PC-9 (cell line): ENCODE results near the gene PSMD12. TPM values are rescaled to one million over a fixed set of nuclear protein-coding genes. Genes with fewer than 3 reads are reported as not detected.

Experiments
- BruUV-seq: library from RNA; stranded (reverse); fragments of 400-500 nt; replicated peaks from 2 replicates; lab custom pipeline; 2021; lab: Mats Ljungman, UMichigan
- CTCF ChIA-PET: fragments of 300-600 bp; sonication (Branson Sonifier 250); formaldehyde crosslinking; loops from one replicate; lab custom pipeline; 2022; ENCODE audit warnings: antibody characterized with exemption; lab: Charles Lee
- POLR2A ChIA-PET: fragments of 300-600 bp; sonication (Branson Sonifier 250); formaldehyde crosslinking; loops from one replicate; lab custom pipeline; 2022; ENCODE audit warnings: antibody characterized with exemption; ENCODE audit not compliant: unreplicated experiment; lab: Charles Lee
- DNase-seq, 2 experiments: peaks; one replicate each; pipeline versions ENCODE4 v3.0.0 to v3.0.0-alpha.2; 2015 to 2022; ENCODE audit warnings: mixed read lengths in 1 of 2
- H2AFZ ChIP-seq: fragments of 200-600 bp; sonication (generic); 2 replicates; pipeline ENCODE4 v1.8.1; 2017; ENCODE audit warnings: antibody characterized with exemption
- H3F3A ChIP-seq: fragments of 200-600 bp; sonication (generic); 2 replicates; pipeline ENCODE4 v1.8.1; 2017; ENCODE audit warnings: antibody characterized with exemption, mild to moderate bottlenecking, low read depth; ENCODE audit not compliant: insufficient read depth
- H3K27ac ChIP-seq: fragments of 200-600 bp; sonication (generic); 2 replicates; pipeline ENCODE4 v1.6.1; 2016; ENCODE audit warnings: mixed run types
- H3K27me3 ChIP-seq: fragments of 200-600 bp; sonication (generic); 2 replicates; pipeline ENCODE4 v1.6.1; 2016; ENCODE audit warnings: low read depth, mixed run types; ENCODE audit not compliant: insufficient read depth
- H3K36me3 ChIP-seq: fragments of 200-600 bp; sonication (generic); 2 replicates; pipeline ENCODE4 v1.6.1; 2016; ENCODE audit warnings: low read depth, mixed run types
- H3K4me1 ChIP-seq: fragments of 200-600 bp; sonication (generic); replicated peaks from 2 replicates; pipeline ENCODE4 v1.6.1; 2016; ENCODE audit warnings: mixed run types; ENCODE audit not compliant: insufficient read depth
- H3K4me2 ChIP-seq: fragments of 200-600 bp; sonication (generic); 2 replicates; pipeline ENCODE4 v1.6.1; 2017; ENCODE audit warnings: mixed run types
- H3K4me3 ChIP-seq: fragments of 200-600 bp; sonication (generic); 2 replicates; pipeline ENCODE4 v1.6.1; 2016; ENCODE audit warnings: mixed run types
- H3K79me2 ChIP-seq: fragments of 200-600 bp; sonication (generic); 2 replicates; pipeline ENCODE4 v1.6.1; 2017; ENCODE audit warnings: low read depth, mixed run types
- H3K9me2 ChIP-seq: fragments of 200-600 bp; sonication (generic); 2 replicates; pipeline ENCODE4 v1.8.1; 2017; ENCODE audit warnings: mild to moderate bottlenecking; ENCODE audit not compliant: insufficient read depth
- H3K9me3 ChIP-seq: fragments of 200-600 bp; sonication (generic); 2 replicates; pipeline ENCODE4 v1.8.1; 2016; ENCODE audit warnings: low read depth; ENCODE audit not compliant: insufficient read depth
- H4K20me1 ChIP-seq: fragments of 200-600 bp; sonication (generic); 2 replicates; pipeline ENCODE4 v1.8.1; 2017; ENCODE audit not compliant: insufficient read depth
- EZH2 ChIP-seq: fragments of 200-600 bp; sonication (generic); IDR thresholded peaks from 2 replicates; pipeline ENCODE4 v1.8.0; 2017; ENCODE audit warnings: antibody characterized with exemption, low read depth
- intact Hi-C: fragments of 100-400 bp; cut with micrococcal nuclease; formaldehyde crosslinking; loops from one replicate; pipeline ENCODE4 v1.10.0; 2022; ENCODE audit not compliant: unreplicated experiment
- total RNA-seq: library from RNA; stranded (reverse); gene quantifications from 2 replicates; pipeline ENCODE4 v1.2.3, GENCODE V29; 2021
- TF ChIP-seq, protein P1 (sequence below): fragments of 200-600 bp; sonication (generic); conservative IDR thresholded peaks from 2 replicates; pipeline ENCODE4 v1.6.1; 2017; ENCODE audit warnings: mixed run types, antibody characterized with exemption, mild to moderate bottlenecking, moderate library complexity

Gene PSMD12
- total RNA-seq, 1 experiment from 2014 or later: 80.5 TPM

GRCh38 chr17:67362173-67362572 lies 4.2 kb downstream of the PSMD12 start:
- H3K4me1 ChIP-seq: peaks cover 24% of the 10 kb centered on the region
- H3K4me3 ChIP-seq: no peak overlapping the region
- H3K27ac ChIP-seq: no peak overlapping the region
- TF ChIP-seq EZH2: no peak
- TF ChIP-seq, protein P1, sequence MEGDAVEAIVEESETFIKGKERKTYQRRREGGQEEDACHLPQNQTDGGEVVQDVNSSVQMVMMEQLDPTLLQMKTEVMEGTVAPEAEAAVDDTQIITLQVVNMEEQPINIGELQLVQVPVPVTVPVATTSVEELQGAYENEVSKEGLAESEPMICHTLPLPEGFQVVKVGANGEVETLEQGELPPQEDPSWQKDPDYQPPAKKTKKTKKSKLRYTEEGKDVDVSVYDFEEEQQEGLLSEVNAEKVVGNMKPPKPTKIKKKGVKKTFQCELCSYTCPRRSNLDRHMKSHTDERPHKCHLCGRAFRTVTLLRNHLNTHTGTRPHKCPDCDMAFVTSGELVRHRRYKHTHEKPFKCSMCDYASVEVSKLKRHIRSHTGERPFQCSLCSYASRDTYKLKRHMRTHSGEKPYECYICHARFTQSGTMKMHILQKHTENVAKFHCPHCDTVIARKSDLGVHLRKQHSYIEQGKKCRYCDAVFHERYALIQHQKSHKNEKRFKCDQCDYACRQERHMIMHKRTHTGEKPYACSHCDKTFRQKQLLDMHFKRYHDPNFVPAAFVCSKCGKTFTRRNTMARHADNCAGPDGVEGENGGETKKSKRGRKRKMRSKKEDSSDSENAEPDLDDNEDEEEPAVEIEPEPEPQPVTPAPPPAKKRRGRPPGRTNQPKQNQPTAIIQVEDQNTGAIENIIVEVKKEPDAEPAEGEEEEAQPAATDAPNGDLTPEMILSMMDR: no peak
- ChIA-PET POLR2A (no interaction called here), CTCF (no interaction called here)
- no peaks in the 10 kb centered on the region for H3K9me2 ChIP-seq
- intact Hi-C loops: no loop called here
- BruUV-seq: no TSS peak
- peaks cover 39% of the 10 kb centered on the region for H3K36me3 ChIP-seq
- H3K9me3 ChIP-seq: no peaks in the 10 kb centered on the region
- H3K4me2 ChIP-seq: no peak overlapping the region
- no peak overlapping the region for H2AFZ ChIP-seq
- no peaks in the 10 kb centered on the region for H3K27me3 ChIP-seq
- peaks cover 76% of the 10 kb centered on the region for H4K20me1 ChIP-seq
- peaks cover 93% of the 10 kb centered on the region for H3K79me2 ChIP-seq
- DNase-seq: no peak
- H3F3A ChIP-seq: peaks cover 32% of the 10 kb centered on the region; the same call in 1 of the 2 replicates

DNA sequence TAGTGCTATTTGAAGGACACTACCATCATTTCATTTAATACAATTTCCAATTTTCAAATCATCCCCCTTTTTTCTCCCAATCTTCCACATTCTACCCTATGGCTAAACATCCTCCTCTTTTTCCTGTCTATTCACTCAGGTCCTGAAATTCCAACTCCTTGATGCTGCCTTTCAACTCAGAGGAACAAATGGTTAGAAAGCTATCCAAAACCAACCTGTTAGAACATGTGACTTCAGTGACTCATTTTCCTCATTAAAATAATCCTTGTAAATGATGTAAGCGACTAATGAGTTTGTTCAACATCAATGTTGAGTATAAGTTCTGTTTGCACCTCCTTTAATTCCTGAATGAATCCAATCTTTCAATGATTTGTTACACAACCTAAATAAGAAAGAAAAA lies 5.5 kb downstream of the PSMD12 start:
- Histone ChIP-seq H3K4me2 (no peak overlapping the region), H3K27ac (no peak overlapping the region), H3K9me3 (no peaks in the 10 kb centered on the region), H3K27me3 (no peaks in the 10 kb centered on the region), H3K4me3 (no peak overlapping the region), H4K20me1 (peaks cover 83% of the 10 kb centered on the region), H3K36me3 (peaks cover 45% of the 10 kb centered on the region), H3F3A (peaks cover 31% of the 10 kb centered on the region; the same call in 1 of the 2 replicates), H3K9me2 (no peaks in the 10 kb centered on the region), H3K4me1 (peaks cover 20% of the 10 kb centered on the region), H2AFZ (no peak overlapping the region), H3K79me2 (peaks cover 96% of the 10 kb centered on the region)
- BruUV-seq: no TSS peak
- ChIA-PET CTCF (no interaction called here), POLR2A (no interaction called here)
- DNase-seq: no peak
- TF ChIP-seq, protein P1: no peak
- TF ChIP-seq EZH2: no peak
- intact Hi-C loops: no loop called here

DNA sequence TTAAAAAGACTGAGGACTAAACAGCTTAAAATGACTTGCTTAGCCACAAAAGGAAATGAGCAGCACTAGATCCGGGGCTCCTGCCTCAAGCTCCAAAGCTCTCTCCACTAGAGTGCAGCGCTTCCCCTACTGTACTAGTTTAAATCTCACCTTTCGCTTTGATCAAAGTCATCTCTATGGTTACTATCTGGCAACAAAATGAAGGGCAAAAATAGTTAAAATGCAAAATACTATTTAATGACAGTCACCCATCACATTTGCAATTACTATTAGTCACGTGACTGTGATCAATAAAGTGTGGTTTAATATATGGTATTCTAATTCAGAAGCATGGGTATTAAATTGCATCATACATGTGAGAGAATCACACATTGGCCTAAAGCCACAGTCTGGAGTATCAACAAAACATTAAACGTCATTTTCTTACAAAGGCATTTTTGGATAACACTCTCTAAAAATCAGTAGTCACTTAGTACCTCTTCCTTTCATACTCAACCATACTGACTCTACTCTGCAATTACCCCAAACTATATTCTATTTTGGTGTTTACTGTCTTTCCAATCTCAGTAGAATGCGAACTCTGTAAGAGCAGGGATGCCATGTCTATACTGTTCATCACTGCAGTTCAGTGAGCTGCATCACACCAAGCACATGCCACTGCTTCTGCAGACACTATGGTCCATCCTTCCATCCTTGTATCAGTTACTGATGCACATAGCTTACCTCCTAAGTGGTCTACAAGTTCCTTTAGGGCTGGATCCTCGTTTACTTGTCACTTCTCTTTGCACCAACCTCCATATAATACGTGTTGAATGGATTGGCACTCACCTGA lies 6.2 kb downstream of the PSMD12 start:
- Histone ChIP-seq H4K20me1 (peaks cover 85% of the 10 kb centered on the region), H3K4me1 (peaks cover 18% of the 10 kb centered on the region), H3F3A (peaks cover 24% of the 10 kb centered on the region; the same call in 1 of the 2 replicates), H3K4me2 (no peak overlapping the region), H2AFZ (no peak overlapping the region), H3K36me3 (peaks cover 52% of the 10 kb centered on the region), H3K4me3 (no peak overlapping the region), H3K9me2 (no peaks in the 10 kb centered on the region), H3K9me3 (no peaks in the 10 kb centered on the region), H3K79me2 (peaks cover 96% of the 10 kb centered on the region), H3K27me3 (no peaks in the 10 kb centered on the region), H3K27ac (no peak overlapping the region)
- ChIA-PET POLR2A (no interaction called here), CTCF (interaction anchor here (0.5 kb wide), 1 partner anchor 14 kb away, joined by 3 read pairs; no protein-coding TSS in a partner anchor)
- intact Hi-C loops: no loop called here
- DNase-seq: no peak
- no peak for TF ChIP-seq EZH2
- TF ChIP-seq, protein P1: no peak
- no TSS peak for BruUV-seq
